ENCODE measurements around the gene HSD3B2.

HSD3B2 gene

GRCh38 chr1:119404736-119405135 is 10.2 kb upstream of the HSD3B2 start:
- DNase-seq = no peak

DNA sequence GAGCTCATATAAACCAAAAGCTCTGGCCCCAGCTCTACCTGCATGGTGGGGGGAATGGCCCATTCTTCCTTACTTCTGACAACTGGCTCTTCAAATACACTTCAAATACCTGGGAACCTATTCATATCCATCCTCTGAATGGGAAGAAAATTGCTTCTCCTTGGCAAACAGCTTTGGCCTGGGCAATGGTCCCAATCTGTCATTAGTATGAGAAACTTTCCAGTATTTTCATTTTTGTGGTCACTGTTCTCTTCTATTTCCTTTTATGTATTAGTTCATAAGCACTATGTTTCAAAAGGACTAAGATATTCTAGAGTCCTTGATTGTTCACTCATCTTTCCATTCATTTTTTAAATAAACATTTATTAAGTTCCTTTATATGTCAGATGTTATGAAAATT is 5.2 kb upstream of the HSD3B2 start:
- peak; percentile 45 for DNase-seq

DNA sequence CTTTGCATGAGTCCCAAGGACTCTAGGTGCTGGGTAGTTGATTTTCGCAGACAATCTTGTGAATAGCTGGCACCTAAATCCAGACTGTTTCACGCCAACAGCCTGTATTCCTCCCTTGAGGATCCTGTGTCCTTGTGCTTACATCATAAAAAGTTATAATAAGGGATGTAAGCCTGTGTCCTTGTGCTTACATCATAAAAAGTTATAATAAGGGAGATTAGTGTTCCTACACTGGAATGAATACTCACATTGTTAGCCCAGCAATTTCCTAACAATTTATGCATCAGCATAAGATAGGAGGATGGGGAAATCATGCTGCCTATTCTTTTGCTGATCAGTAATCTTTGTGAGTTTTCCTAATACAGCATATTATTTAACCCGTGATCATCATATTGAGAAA is 4.0 kb upstream of the HSD3B2 start:
- no peak for DNase-seq

GRCh38 chr1:119416006-119416640 is 1.2 kb downstream of the HSD3B2 start:
- DNase-seq = no peak

GRCh38 chr1:119419109-119419508 is 4.2 kb downstream of the HSD3B2 start:
- DNase-seq = no peak

- no peak for DNase-seq
Measured at GRCh38 chr1:119420638-119421037, 5.7 kb downstream of the HSD3B2 start.

GRCh38 chr1:119422631-119423030 is 7.7 kb downstream of the HSD3B2 start:
- DNase-seq = no peak

DNA sequence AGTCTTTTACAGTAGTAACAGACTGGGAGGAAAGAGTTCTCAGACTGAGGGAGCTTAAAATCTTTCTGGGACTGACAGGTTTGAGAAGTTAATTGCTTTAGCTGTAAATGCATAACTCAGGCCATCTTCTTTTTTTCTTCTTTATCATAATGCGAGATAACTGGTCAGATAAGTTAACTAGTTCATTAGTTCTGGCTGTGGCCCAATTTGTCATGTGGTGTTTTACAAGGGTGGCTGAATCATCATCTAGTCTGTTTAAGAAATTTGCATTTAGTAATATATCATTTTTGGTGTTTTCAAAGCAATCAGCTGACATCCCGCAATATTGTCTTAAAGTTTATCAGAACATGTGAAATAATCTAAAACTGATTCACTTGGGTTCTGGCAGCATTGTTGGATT is 14.0 kb downstream of the HSD3B2 start:
- no peak for DNase-seq

DNA sequence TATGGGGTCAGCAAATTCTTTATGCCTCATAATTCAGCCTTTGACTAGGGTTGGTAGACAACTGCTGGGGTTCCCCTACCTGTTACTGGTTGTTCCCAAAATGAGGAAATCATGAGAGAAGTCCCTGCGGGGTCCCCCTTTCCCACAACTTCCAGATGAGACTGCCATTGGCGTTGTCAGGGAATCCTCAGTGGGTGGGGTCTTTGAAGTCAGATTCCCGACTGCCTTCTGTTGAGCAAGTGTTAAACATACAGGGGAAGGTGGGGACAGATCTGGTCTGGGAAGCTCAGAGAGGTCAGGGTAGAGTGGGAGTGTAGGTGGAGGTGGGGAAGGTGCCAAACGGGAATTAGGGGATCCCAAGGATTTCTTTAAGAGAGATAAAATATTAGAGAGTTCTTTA is 14.7 kb downstream of the HSD3B2 start:
- no peak for DNase-seq

DNA sequence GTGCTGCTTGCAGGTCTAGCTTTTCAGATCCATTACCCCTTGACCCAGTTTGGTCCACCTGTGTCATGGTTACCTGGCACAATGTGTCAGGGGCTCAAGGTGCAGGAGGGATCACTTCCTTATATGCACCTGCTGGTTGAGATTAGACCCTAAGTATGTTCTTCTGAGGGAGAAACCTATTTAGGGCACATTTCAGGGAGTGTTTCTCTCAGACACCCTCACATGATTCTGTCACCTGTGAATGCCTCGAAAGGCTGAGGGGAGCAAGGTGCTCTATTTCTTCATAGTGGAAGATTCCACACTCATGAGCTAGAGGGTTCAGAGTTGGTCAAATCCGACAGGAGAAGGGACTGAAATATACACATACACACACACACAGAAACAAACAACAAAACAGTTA is 15.5 kb downstream of the HSD3B2 start:
- DNase-seq = no peak

GRCh38 chr1:119431836-119432235 is 16.9 kb downstream of the HSD3B2 start:
- DNase-seq = no peak

DNA sequence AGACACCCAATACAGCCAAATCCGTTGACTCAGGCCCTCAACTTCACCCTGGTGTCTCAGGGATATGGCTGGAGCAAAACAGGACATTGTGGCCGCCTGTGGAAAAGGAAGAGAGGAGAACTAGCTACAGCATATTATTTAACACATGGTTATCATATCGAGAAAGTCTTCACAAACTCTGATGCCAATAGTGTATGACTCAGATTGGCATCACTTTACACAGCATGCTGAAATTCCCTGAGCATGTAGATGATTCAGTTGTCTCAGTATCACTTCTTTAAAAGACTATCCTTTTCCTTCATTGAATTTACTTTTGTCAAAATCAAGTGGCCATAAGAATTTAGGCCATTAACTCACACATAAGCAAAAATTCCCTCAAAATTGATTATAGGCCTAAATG is 20.1 kb downstream of the HSD3B2 start:
- DNase-seq = no peak

- no peak for DNase-seq
Measured at GRCh38 chr1:119438761-119439160, 23.8 kb downstream of the HSD3B2 start.

GRCh38 chr1:119440721-119441307 is 25.9 kb downstream of the HSD3B2 start:
- DNase-seq = no peak

- no peak for DNase-seq
Measured at GRCh38 chr1:119442756-119443155, 27.8 kb downstream of the HSD3B2 start.

GRCh38 chr1:119446321-119446720 is 31.4 kb downstream of the HSD3B2 start:
- no peak for DNase-seq

- no peak for DNase-seq
Measured at GRCh38 chr1:119447344-119448126, 32.6 kb downstream of the HSD3B2 start.

DNA sequence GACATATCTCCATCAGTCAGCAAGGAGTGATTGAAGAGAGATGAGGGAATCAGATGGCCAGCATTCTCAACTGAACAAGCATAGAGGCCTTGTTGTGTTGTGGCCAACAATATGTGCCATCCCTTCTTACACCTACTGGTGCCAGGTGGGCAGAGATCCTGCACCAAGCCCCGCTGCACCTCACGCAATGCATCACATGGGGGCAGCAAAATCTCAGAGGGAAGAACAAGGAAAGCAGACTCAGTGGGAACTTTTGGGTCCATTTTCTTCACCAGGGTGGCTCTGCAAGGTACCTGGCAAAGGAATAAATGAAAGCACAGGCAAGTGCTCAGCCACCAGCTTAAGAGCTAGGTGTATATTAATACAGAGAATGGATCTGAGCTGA is 33.2 kb downstream of the HSD3B2 start:
- no peak for DNase-seq

DNA sequence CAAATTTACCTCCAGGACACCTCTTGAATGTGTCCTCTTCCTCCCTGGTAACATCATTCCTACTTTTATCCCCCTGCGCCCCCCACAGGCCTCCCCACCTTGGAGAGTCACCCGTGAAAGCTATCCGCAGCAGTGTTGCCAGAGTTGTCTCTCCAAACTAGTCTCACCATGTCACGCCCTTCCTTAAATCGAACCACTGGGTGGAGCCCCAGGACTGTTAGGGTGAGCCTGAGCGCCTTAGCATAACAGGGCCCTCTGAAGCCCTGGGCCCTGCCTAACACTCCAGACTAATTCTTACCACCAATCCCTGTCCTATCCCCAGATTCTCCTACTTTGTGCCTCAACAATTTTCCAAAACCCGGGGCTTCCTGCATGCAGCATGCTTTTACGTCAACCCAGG is 35.0 kb downstream of the HSD3B2 start:
- no peak for DNase-seq

DNA sequence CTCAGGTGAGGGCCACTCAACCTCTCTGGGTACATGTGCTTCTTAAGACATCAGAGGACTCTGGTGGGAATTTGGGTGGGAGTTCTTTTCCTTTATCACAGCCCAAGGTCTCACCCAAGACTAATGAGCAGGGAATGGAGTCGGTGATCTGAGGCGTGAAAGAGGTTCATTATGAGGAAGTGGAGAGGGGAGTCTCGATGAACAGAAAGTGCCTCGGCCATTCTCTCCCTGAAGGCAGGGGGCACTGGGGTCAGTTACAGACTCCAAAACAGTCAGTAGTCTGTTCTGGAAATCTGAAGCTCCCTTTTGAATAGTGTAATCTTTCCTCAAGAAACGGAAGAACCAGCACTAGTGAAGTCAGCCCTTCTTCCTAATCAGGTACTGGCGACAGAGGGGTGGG is 36.2 kb downstream of the HSD3B2 start:
- DNase-seq = no peak

- no peak for DNase-seq
Measured at GRCh38 chr1:119452091-119452490, 37.1 kb downstream of the HSD3B2 start.

DNA sequence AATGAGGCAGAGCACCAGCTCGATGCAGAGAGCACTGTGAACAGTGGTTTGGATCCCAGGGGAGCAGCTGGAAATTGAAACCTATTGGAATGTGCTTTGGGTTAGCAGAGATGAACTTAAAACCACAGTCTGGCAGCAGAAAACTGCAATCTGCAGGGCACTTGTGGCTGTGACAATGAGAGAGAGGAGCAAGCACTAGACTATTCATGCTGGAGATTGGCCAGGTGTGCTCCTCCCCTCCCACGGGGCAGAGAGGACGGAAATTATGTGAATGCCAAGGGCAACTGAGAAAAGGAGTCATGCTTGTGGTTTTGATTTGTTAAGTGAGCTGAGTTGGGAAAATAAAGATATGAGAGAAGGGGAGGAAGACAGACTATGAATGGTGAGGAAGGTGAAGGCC is 38.1 kb downstream of the HSD3B2 start:
- DNase-seq = peak; percentile 49

- no peak for DNase-seq
Measured at GRCh38 chr1:119462964-119463363, 48.0 kb downstream of the HSD3B2 start.

- no peak for DNase-seq
Measured at GRCh38 chr1:119463569-119463968, 48.6 kb downstream of the HSD3B2 start.
